Endometrial microvascular endothelial cells (primary cell): ENCODE measurements around the gene SLC38A4. TPM values are rescaled to one million over a fixed set of nuclear protein-coding genes. Genes with fewer than 3 reads are reported as not detected.
"Not testable (repeated sequence)": the region's sequence is repeated elsewhere in the genome, so short reads cannot be mapped to it uniquely, and the experiment has no call there.

ENCODE experiments used
- in situ Hi-C: cut with HindIII; loops from 2 replicates; pipeline ENCODE4 v1.10.0; 2017; ENCODE audit warnings: low sequenced_read_pairs, low pct_unique_long_range_greater_than_20kb; ENCODE audit errors: inconsistent ontology term
- total RNA-seq: library from RNA; depleted of rRNA; stranded (reverse); fragments of >200 nt; gene quantifications from one replicate; pipeline ENCODE4 v1.2.3, GENCODE V29; 2015; ENCODE audit errors: inconsistent ontology term

The SLC38A4 gene
- total RNA-seq, 1 donor from 2014 or later = not detected

DNA sequence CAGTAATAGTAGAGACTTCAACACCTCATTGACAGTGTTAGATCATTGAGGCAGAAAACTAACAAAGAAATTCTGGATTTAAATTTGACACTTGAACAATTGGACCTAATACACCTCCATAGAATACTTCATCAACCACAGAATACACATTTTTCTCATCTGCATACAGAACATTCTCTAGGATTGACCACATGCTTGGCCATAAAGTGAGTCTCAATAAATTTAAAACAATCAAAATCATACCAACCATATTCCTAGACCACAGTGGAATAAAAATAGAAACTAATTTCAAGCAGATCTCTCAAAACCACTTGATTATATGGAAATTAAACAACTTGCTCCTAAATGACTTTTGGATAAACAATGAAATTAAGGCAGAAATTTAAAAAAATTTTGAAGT, 82.3 kb downstream of the SLC38A4 start:
- in situ Hi-C loops = no loop called here

DNA sequence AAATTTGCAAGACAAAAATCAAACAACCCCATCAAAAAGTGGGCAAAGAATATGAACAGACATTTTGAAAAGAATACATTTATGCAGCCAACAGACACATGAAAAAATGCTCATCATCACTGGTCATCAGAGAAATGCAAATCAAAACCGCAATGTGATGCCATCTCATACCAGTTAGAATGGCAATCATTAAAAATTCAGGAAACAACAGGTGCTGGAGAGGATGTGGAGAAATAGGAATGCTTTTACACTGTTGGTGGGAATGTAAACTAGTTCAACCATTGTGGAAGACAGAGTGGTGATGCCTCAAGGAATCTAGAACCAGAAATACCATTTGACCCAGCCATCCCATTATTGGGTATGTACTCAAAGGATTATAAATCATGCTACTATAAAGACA, 83.5 kb downstream of the SLC38A4 start:
- in situ Hi-C loops = not testable (repeated sequence)

DNA sequence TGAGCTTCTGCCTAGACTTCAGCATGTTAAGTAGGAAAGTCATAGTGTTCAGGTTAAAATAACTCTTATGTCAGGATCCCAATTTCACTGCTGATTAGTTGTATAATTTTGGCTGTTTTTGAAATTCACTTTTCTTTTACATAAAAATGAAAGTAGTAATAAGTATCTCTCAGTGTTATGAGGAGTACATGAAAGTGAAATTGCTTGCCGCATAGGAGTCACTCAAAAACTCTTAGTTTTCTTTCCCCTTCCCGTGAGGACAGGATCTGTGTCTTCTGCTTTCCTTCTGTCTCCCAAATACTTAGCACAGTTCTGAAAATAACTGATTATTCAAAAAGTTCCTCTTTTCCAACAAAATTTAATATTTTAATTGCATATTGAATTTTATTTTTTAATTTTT, 100.5 kb downstream of the SLC38A4 start:
- in situ Hi-C loops = no loop called here

- in situ Hi-C loops = no loop called here
Observed at GRCh38 chr12:46723629-46724419, 102.0 kb downstream of the SLC38A4 start.

- in situ Hi-C loops = no loop called here
Observed at GRCh38 chr12:46722394-46723185, 103.2 kb downstream of the SLC38A4 start.

- in situ Hi-C loops = no loop called here
Observed at GRCh38 chr12:46718495-46718894, 107.3 kb downstream of the SLC38A4 start.

DNA sequence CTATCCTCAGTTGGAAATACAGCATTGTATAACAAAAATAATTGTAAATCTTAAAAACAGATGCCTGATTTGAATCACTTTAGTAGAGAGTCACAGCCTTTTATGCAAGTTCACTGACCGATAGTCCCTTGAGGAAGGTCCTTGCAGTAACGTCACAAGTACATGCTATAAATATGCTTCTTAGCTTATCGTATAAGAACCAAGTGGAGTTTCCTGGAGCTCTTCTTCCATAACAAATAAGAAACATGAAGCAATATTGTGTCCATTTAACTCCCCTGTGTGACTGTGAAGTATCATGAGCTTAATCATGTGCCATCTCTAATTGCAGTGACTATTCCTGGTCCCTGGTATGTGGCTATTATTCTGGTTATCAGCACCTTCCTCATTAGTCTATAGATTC, 107.9 kb downstream of the SLC38A4 start:
- in situ Hi-C loops = no loop called here

- in situ Hi-C loops = no loop called here
Observed at GRCh38 chr12:46717159-46717558, 108.6 kb downstream of the SLC38A4 start.
